DND-41 (cell line): ENCODE results near the gene DPYD.

Source experiments
- ATAC-seq: fragments of 200-7000 bp; cut with Tn5 transposase; 3 replicates; pipeline ENCODE4 v1.9.1; 2021; ENCODE audit warnings: low read depth; ENCODE audit not compliant: insufficient read depth
- DNase-seq: peaks from one replicate; pipeline ENCODE4 v3.0.0-alpha.2; 2020
- H2AFZ ChIP-seq: 2 replicates; pipeline ENCODE4 v1.6.0; 2012; ENCODE audit warnings: low read depth, low read length
- H3K27ac ChIP-seq: 2 replicates; pipeline ENCODE4 v1.5.1; 2012; ENCODE audit warnings: low read length, inconsistent platforms
- H3K27me3 ChIP-seq: fragments of 200-600 bp; sonication (generic); 2 replicates; pipeline ENCODE4 v1.6.0; 2012; ENCODE audit warnings: low read length, mild to moderate bottlenecking, inconsistent platforms; ENCODE audit not compliant: insufficient read depth, poor library complexity
- H3K36me3 ChIP-seq: 2 replicates; pipeline ENCODE4 v1.5.1; 2012; ENCODE audit warnings: low read length, inconsistent platforms; ENCODE audit not compliant: insufficient read depth
- H3K4me1 ChIP-seq: 2 replicates; pipeline ENCODE4 v1.5.1; 2012; ENCODE audit warnings: mild to moderate bottlenecking, low read length; ENCODE audit not compliant: insufficient read depth
- H3K4me2 ChIP-seq: 2 replicates; pipeline ENCODE4 v1.6.0; 2012; ENCODE audit warnings: mild to moderate bottlenecking, moderate library complexity, low read length, inconsistent platforms; ENCODE audit not compliant: insufficient read depth
- H3K4me3 ChIP-seq, 2 experiments: fragments of 200-600 bp in 1 of 2; shearing (Covaris generic) in 1 of 2; 2 replicates each; pipeline ENCODE4 v1.5.1; 2012 to 2016; ENCODE audit warnings: inconsistent platforms in 2 of 2, low read length in 2 of 2, mild to moderate bottlenecking in 2 of 2, low read depth in 1 of 2, moderate library complexity in 1 of 2
- H3K79me2 ChIP-seq: 2 replicates; pipeline ENCODE4 v1.6.0; 2012; ENCODE audit warnings: low read length, inconsistent platforms; ENCODE audit not compliant: insufficient read depth
- H3K9ac ChIP-seq: 2 replicates; pipeline ENCODE4 v1.6.0; 2012; ENCODE audit warnings: low read depth, mild to moderate bottlenecking, inconsistent platforms, low read length, moderate library complexity
- H3K9me3 ChIP-seq: 2 replicates; pipeline ENCODE4 v1.5.1; 2012; ENCODE audit warnings: low read length, moderate library complexity, mild to moderate bottlenecking, inconsistent platforms; ENCODE audit not compliant: insufficient read depth, severe bottlenecking
- H4K20me1 ChIP-seq: 2 replicates; pipeline ENCODE4 v1.6.0; 2012; ENCODE audit warnings: low read length; ENCODE audit not compliant: insufficient read depth
- CTCF ChIP-seq: IDR thresholded peaks from 2 replicates; pipeline ENCODE4 v1.5.1; 2012; ENCODE audit warnings: borderline replicate concordance, low read length, moderate library complexity, mild to moderate bottlenecking; ENCODE audit not compliant: poor library complexity, severe bottlenecking; ENCODE audit errors: extremely low read depth
- EZH2 ChIP-seq: IDR thresholded peaks from 3 replicates; pipeline ENCODE4 v1.6.1; 2012; ENCODE audit warnings: borderline replicate concordance, low read depth, mild to moderate bottlenecking, moderate library complexity, low read length, inconsistent platforms; ENCODE audit not compliant: severe bottlenecking

Gene DPYD

GRCh38 chr1:97090725-97091124, 830.1 kb downstream of the DPYD start:
- H3K9me3 ChIP-seq = no peaks in the 10 kb centered on the region
- H2AFZ ChIP-seq = no peak overlapping the region
- H3K4me1 ChIP-seq = no peaks in the 10 kb centered on the region
- ATAC-seq (no peak), DNase-seq (no peak)
- H3K27ac ChIP-seq = no peak overlapping the region
- H3K79me2 ChIP-seq = no peaks in the 10 kb centered on the region
- no peaks in the 10 kb centered on the region for H4K20me1 ChIP-seq
- no peak overlapping the region for H3K4me3 ChIP-seq
- H3K9ac ChIP-seq = no peak overlapping the region
- no peak overlapping the region for H3K4me2 ChIP-seq
- H3K36me3 ChIP-seq = peaks cover 2% of the 10 kb centered on the region; the same call in 1 of the 2 replicates
- TF ChIP-seq CTCF = no peak
- TF ChIP-seq EZH2 = no peak
- H3K27me3 ChIP-seq = no peaks in the 10 kb centered on the region

DNA sequence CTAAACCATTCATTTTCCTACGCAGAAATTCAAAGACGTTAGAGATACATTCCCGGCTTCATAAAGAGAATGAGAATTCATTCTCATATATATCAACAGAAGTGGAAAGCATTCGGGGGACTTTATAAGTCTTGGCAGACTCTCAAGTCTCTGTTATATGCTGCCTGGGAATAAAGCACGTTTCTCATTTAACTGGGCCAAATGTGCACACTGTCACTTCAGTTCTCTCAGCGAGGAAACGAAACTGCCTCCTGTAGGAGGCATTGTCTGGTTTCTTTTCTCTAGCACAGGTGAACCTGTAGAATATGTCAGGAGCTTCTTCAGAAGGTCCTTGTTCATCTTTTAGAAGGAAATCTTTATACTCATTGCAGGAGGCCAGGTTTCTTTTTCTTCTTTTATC, 831.7 kb downstream of the DPYD start:
- no peak overlapping the region for H3K4me2 ChIP-seq
- no peaks in the 10 kb centered on the region for H4K20me1 ChIP-seq
- DNase-seq (no peak), ATAC-seq (no peak)
- H3K36me3 ChIP-seq = peaks cover 2% of the 10 kb centered on the region; the same call in 1 of the 2 replicates
- no peak overlapping the region for H2AFZ ChIP-seq
- H3K9ac ChIP-seq = no peak overlapping the region
- H3K4me3 ChIP-seq = no peak overlapping the region
- TF ChIP-seq CTCF (no peak), EZH2 (no peak)
- no peak overlapping the region for H3K27ac ChIP-seq
- no peaks in the 10 kb centered on the region for H3K9me3 ChIP-seq
- no peaks in the 10 kb centered on the region for H3K4me1 ChIP-seq
- H3K27me3 ChIP-seq = no peaks in the 10 kb centered on the region
- no peaks in the 10 kb centered on the region for H3K79me2 ChIP-seq

- Histone ChIP-seq H3K27me3 (no peaks in the 10 kb centered on the region), H2AFZ (no peak overlapping the region), H3K4me2 (no peak overlapping the region), H3K4me3 (no peak overlapping the region), H3K9me3 (no peaks in the 10 kb centered on the region), H3K79me2 (no peaks in the 10 kb centered on the region), H3K4me1 (no peaks in the 10 kb centered on the region), H3K9ac (no peak overlapping the region), H3K36me3 (peaks cover 2% of the 10 kb centered on the region; the same call in 1 of the 2 replicates), H4K20me1 (no peaks in the 10 kb centered on the region), H3K27ac (no peak overlapping the region)
- 0 out of 3 replicates have a peak, but pooled peaks have one; percentile 17 for ATAC-seq
- no peak for DNase-seq
- no peak for TF ChIP-seq CTCF
Observed at GRCh38 chr1:97088391-97088790, 832.4 kb downstream of the DPYD start.

GRCh38 chr1:97084546-97084945, 836.3 kb downstream of the DPYD start:
- Histone ChIP-seq H2AFZ (no peak overlapping the region), H3K27me3 (no peaks in the 10 kb centered on the region), H3K4me1 (no peaks in the 10 kb centered on the region), H3K36me3 (no peaks in the 10 kb centered on the region), H3K4me2 (no peak overlapping the region), H3K9ac (no peak overlapping the region), H4K20me1 (no peaks in the 10 kb centered on the region), H3K9me3 (no peaks in the 10 kb centered on the region), H3K27ac (no peak overlapping the region), H3K4me3 (no peak overlapping the region), H3K79me2 (no peaks in the 10 kb centered on the region)
- DNase-seq (no peak), ATAC-seq (no peak)
- TF ChIP-seq CTCF (no peak), EZH2 (no peak)
